ENCODE data around the gene ASNSD1. TPM values are rescaled to one million over a fixed set of nuclear protein-coding genes. Genes with fewer than 3 reads are reported as not detected.

ASNSD1 gene
- total and polyA plus RNA-seq, 2 of the 13 experiments (the other 11 are each of a cell fraction or from before 2014, with no cell fraction given) = 35.1 to 96.6 TPM

- TF ChIP-seq ARID4A (CRISPR knock-in tag; IDR thresholded peaks at IDR 0.05; ENCODE audit: borderline replicate concordance) (peak; percentile 92), RORA (CRISPR knock-in tag; IDR thresholded peaks at IDR 0.05) (no peak; the same call in 1 of the 2 replicates), ZNF552 (CRISPR knock-in tag; IDR thresholded peaks at IDR 0.05; ENCODE audit: borderline replicate concordance) (no peak), JDP2 (CRISPR knock-in tag; IDR thresholded peaks at IDR 0.05; ENCODE audit: borderline replicate concordance) (no peak), PRPF4 (IDR thresholded peaks at IDR 0.05; ENCODE audit: low read depth, low read length, poor library complexity, severe bottlenecking) (no peak), ERF (CRISPR knock-in tag; IDR thresholded peaks at IDR 0.05) (peak; percentile 76; the same call in 1 of the 2 replicates), ZNF879 (CRISPR knock-in tag; IDR thresholded peaks at IDR 0.05) (peak; percentile 84), ZNF607 (CRISPR knock-in tag; IDR thresholded peaks at IDR 0.05; ENCODE audit: borderline replicate concordance) (peak; percentile 89; the same call in 1 of the 2 replicates), CHCHD3 (CRISPR knock-in tag; IDR thresholded peaks at IDR 0.05) (peak; percentile 91), MLX (CRISPR knock-in tag; IDR thresholded peaks at IDR 0.05) (peak; percentile 62), PAX8 (CRISPR knock-in tag; IDR thresholded peaks at IDR 0.05; ENCODE audit: borderline replicate concordance) (peak; percentile 99; the same call in 1 of the 2 replicates), KAT8 (CRISPR knock-in tag; IDR thresholded peaks at IDR 0.05) (peak; percentile 91), RBFOX2 (IDR thresholded peaks at IDR 0.05; ENCODE audit: low read depth, low read length) (peak; percentile 95), ZNF251 (CRISPR knock-in tag; IDR thresholded peaks at IDR 0.05) (no peak), ARHGAP35 (CRISPR knock-in tag; IDR thresholded peaks at IDR 0.05; ENCODE audit: borderline replicate concordance) (peak; percentile 95), MAFG (CRISPR knock-in tag; IDR thresholded peaks at IDR 0.05) (no peak), KDM6A (CRISPR knock-in tag; IDR thresholded peaks at IDR 0.05; ENCODE audit: low read depth) (no peak), ZFP62 (CRISPR knock-in tag; IDR thresholded peaks at IDR 0.05) (no peak), PLSCR1 (CRISPR knock-in tag; IDR thresholded peaks at IDR 0.05; ENCODE audit: borderline replicate concordance) (no peak; the same call in 1 of the 2 replicates)
These were observed at the start of gene ASNSD1 (continued) for GRCh38 chr2:189661148-189661956.

Measured in HepG2 (cell line).